T-helper 22 cell (primary cell): ENCODE results near the gene GLYATL1.

Experiments used
- DNase-seq: peaks from one replicate; pipeline ENCODE4 v3.0.0-alpha.2; 2020; ENCODE audit warnings: low read depth

GLYATL1 gene

DNA sequence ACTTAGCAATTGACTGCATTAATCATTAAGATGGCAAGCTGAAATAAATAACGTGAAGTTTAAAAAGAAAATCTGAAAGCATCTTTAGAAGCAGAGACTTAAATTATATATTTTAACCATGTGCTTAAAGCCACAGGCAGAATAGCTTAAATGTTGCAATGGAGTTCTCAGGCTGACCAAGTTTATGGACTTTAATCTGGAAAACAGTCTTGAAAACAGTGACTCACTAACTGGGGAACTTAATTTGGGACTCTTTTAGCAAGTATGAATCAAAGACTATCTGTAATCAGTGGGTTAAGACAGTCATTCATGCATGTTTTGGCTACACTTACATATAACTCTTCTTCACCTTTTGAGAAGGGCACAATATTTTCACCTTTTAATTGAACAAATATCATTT, 12.6 kb upstream of the GLYATL1 start:
- no peak for DNase-seq

DNA sequence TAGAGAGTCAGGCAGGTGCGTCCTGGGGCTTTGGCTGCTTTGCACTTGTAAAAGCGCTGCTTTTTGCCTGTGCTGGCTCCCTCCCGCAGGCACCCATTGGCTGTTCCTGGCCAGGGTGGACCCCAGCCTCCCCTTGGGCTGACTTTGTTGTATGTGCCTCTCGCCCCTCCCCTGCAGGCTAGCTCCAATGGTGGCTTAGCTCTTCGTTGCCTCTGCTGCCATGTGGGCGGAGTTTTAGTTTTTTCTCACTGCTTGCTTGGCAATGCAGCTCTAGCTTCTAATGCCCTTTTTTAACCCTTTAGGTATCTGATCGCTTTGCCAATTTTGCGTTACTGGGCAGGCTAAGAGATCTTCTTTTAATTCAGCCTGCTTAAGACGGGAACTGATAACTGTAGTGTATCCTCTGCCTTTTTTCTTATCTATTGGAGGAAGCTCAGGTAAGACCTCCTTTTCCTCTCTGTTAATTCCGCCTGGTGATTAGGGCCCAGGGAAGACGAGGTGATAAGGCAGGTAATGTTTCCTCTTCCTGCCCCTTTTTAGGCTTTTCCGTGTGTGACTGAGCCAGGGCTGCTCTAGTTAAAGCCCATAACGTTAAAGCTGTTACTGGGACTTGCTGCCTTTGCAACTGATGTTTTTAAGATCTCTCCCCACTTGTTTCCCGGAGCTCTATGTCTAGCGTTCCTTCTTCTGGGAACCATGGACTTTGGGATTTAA, 11.7 kb upstream of the GLYATL1 start:
- no peak for DNase-seq

DNA sequence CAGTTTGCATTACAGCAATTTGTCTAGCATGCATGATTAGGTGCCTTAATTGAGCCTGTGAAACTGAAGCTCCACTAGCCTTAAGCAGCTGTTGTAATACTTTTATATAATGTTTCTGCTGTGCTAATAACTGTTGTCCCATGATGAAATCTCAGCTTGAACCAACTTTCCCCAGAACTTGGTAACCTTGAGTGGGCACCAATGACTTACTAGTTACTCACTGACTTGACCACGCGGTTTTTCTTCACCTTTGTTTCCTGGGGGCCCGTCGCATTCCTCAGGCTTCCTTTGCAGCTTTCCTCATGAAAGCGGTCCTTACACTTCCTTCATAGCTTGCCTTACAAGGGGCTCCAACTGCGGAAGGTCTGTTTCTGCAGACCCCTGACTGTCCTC, 11.2 kb upstream of the GLYATL1 start:
- DNase-seq: no peak

DNA sequence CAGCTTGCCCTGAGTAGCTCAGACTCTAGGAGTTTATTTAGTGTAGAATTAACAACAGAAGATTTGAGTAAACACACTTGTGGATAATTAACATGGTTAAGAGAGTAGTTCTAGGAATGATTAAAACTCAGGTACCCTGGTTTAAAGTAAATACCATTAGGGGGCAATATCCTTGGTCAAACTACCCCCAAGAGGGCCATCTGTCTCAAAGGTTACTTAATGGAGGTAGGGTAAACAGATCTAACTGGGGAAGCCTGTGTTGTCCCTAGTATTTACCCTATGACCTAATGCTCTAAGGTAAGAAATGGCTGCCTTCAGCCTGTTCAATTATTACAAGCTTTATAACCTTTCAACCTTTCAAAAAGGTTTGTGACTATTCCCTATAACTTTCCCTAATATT, 10.6 kb upstream of the GLYATL1 start:
- DNase-seq: no peak

DNA sequence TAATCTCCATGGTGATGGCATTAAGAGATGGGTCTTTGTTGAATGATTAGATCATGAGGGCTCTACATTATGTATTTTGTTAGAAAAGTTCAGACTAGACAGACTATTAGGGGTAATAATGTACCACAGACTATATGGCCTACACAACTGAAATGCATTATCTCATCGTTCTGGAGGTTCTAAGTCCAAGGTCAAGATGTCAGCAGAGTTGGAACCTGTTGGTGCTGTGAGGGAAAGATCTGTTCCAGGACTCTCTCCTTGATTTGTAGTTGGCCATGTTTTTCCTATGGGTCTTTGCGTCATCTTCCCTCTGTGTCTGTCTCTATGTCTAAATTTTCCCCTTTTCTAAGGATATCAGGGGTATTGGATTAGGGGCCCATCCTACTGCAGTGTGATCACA, 8.4 kb upstream of the GLYATL1 start:
- no peak for DNase-seq

DNA sequence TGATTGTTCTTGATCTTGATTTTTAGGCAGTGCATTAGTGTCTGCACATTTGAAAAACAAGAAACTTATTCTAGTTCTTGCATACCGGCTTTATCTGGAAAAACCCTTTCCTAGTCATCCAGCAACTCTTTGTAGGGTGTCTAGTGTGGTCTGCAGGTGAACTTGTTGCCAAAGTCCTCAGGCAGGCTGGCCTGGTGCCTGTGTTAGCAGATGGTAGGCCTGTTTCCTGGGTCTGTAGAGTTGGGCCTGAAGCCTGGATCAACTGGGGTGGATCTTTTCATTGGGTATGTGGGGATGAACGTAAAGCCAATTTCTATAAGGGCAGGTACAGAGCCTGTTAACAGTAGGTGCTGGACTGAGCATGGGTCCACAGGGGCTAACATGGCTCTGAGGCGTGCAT, 5.6 kb upstream of the GLYATL1 start:
- DNase-seq: no peak

DNA sequence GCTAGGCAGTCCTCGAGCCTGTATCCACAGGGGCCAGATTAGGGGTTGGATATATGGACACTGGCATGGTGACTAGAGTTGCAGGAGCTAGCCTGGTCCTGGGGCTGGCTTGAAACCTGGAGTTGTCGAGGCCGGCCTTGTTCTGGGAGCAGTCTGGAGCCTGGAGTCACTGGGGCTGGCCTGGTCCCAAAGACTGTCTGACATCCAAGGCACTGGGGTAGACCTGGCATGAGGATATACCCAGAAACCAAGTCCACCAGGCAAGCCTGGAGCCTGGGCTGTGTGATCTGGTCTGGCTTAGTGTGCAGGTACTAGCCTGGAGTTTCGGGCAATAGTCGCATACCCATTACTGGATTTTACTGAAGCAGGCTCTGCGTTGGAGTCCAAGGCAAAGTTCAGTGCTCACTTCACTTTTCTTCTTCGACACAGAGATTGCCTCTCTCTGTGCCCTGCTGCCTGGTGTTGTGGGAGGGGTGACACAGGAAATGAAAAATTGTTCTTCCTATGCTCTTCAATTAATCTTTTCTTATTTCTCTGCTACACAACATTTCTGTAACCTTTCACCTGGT, 4.3 kb upstream of the GLYATL1 start:
- DNase-seq: no peak

DNA sequence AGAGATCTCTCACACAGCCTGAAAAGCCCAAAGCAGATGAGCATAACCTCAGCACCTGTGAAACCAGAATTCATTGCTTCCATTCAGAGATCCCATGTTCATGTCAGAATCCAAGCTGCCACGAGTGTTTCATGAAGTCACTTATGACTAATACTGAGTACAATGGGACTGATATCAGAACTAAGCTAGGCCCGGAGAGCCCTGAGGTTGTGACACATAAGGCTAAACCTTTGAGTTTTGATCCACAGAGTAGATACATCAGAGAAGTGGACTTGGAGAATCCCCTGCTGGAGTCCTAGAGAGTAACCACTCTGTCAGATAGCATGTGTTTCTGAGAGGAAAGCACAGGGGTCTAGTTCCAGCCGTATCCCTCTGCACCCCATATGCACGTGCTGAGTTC, 890 bp upstream of the GLYATL1 start:
- DNase-seq: no peak

DNA sequence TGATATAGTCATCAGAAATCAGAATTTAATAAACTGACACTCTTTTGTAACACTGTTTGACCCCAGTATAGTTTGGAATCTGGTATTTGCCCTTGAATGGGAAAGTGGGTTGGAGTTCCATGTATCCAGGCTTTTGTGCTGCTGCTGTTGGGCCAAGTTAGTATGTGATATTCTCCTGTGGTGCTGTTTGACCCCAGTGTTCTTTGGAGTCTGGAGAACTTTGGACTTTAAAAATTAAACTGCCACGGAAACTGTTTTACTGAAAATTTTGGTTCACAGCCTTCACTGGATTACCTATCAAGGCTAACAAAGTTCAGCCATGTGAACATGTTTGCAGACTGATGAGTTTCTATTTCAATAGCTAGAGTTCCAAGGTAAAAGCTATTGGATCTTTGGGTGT, 740 bp downstream of the GLYATL1 start:
- DNase-seq: no peak

DNA sequence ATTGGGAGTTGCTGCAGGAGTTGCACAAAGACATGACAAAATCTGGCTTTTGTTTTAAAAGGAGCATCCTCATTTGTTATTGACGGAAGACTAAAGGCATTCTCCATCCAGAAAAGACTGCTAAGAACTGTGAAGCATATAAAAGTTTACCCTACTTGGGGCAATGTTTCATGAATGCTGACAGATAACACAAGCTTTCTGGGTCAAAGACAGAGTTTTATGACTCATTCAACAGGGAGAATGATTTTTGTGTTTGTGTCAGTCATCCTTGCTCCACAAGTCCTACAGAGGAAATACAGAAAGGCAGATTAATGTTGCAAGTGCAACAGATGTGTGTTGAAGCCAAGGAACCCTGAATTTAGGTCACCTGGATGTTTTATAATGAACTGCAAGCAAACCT, 2.5 kb downstream of the GLYATL1 start:
- no peak for DNase-seq

DNA sequence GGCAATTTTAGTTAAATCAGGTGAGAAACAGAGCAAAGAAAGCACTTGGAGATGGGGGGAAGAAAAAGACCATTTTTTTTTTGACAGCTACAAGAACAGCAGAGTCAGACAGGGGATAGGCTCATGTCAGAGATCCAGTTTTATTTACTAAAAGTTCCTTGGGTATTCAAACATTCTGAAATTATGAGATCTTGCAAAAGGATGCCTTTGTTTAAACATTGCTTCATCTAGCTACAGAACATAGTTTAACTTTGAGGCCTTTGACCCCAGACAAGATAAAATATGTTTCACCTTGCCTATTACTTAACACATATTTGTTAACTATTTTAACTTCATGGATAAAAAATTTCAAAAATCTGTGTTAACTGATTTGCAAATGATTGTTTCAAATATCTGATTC, 6.4 kb downstream of the GLYATL1 start:
- DNase-seq: no peak

DNA sequence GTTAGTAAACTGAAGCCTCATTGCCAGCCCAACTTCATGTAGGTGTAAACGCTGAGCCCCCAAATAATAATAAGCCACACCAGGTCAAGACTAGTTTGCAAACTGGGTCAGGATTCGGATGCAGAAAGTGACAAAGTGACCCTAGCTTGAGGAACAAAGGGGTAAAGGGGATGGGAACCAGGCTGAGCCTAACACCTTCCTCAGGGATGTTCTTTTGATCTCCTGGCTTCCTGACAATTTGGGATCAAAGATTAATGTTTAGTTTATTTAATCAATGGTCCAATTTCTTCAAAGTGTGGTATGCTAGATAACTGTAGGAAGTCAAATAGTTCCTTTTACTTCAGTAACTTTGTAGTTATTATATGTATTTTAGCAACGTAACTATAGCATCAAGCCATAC, 9.9 kb downstream of the GLYATL1 start:
- DNase-seq: no peak

DNA sequence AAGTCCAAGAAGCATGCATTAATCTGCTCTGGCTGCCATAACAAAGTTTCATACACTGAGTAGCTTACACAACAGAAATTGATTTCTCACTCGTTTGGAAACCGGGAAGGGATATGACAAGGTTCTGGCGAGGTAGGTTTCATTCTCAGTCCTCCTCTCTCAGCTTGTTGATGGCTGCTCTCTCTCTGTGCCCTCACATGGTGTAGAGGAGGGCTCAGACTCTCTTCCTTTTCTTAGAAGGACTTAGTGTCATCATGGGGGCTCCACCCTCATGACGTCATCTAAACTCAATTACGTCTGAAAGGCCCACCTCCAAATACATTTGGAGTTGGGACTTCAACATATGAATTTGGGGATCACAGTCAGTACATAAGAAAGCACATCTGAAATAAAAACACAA, 18.6 kb downstream of the GLYATL1 start:
- DNase-seq: no peak

DNA sequence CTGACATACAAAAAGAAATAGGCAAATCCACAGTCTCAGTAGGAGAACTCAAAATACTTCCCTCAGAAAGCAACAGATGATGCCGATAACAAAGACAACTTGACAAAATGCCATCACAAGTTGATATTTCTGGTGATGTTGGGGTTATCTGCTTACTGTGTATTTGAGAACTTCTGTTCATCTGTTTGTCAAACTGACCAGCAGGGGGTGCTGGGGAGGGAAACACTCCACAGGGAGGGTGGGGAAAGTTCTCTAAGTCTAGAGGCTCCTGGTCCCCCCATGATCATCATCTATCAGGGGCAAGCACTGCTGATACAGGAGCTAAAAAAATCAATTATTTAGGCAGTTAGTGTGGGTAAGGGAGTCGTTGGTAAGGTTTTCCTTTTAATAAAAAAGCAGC, 19.2 kb downstream of the GLYATL1 start:
- DNase-seq: no peak

DNA sequence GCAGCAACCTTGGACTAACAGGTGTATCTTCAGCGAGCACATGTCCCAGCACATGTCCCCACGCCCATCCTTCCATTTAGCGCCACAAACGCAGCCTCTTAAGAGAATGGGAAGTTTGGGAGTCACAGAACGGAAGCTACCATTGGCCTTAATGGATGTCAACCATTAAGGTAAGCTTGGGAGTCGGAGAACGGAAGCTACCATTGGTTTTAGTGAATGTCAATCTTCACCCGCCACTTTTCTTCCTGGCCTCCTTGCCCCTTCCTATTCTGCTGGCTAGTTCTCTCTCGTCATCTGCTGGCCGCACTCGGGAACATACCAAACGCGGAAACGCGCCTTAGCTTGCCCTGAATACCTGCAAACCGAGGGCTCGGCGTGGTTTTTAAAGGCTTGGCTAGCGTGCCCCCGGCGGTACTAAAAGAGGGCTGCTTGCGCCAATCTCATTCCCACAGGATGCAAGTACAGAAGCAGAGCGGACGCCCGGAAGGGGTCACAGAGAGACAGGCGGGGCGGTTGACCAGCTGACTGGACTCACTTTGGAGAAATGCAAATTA, 24.3 kb downstream of the GLYATL1 start:
- DNase-seq: no peak

DNA sequence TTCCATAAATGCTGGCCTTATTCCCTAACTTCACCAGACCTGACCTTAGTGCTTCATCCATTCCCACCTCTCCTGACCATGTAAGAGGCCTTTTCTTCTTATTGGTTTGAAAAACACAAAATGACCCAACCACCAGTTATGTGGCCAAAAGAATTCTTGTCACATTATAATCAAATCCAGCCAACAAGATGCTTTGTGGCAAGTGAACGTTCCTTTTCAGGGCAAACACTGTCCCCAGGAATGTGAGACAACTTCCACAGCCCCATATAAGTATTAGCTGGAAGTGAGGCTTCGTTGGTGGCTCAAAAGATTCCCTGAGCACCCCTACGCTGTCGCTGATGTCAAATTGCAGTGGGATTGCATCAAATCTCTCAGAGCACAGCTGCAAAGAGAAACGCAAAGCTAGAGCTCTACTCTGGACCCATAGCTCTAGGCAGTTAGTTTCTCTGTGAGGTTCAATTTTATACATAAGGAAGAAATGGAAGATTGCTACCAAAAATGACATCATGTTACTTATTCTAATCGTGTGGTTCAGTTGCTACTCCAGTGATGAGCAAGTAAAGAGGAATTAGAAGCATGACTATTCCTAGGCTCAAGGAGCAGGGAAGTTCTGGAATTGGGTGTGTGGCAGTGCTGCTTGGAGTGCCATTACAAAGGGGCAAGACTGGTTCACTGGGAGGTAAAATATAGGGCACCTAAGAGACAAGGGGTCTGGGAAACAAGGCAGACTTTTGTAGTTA, 26.1 kb downstream of the GLYATL1 start:
- DNase-seq: no peak

DNA sequence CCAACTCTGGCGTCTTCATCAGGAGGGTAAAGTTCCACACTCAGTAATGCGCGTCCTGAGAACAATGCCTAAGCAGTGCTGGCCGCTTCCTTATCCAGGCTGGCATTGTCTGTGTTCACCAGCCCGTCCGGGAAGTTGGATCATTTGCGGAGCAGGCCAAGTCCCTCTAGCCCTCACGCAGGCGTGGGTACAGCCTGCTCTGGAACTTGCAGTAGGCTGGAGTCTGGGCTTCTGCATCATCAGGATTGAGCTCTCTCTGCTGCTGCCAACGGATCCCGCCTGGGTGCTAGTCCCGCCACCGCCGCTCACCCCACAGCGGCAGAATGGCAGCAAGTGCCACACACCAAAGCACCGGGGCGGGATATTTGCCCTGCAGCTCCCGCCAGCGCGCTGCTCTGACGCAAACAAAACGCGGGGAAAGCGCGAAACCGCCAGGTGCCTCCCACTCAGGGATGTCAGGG, 29.0 kb downstream of the GLYATL1 start:
- DNase-seq: no peak

DNA sequence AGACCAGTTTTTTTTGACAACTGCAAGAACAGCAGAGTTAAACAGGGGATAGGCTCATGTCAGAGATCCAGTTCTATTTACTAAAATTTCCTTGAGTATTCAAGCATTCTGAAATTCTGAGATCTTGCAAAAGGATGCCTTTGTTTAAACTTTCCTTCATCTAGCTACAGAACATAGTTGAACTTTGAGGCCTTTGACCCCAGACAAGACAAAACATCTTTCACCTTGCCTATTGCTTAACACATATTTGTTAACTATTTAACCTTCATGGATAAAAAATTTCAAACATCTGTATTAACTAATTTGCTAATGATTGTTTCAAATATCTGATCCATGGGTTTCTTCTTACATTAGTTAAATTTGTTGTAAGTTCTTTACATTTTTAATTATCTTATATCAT, 38.2 kb downstream of the GLYATL1 start:
- no peak for DNase-seq

DNA sequence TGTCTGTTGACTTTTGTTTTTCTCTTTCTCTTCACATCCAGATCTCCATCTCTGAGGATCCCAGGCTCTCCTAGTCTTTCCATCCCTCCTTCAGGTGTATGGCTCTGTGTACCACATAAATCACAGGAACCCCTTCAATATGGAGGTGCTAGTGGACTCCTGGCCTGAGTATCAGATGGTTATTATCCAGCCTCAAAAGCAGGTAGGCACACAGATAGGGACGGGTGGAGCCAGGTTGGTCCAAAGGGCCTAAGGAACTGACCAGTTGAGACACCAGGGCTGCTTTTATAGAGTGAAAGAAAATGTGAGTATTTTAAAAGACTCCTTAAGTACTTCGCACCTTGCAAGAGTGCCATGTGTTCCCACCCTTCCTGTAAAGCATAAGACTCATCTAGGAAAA, 39.9 kb downstream of the GLYATL1 start:
- DNase-seq: no peak

DNA sequence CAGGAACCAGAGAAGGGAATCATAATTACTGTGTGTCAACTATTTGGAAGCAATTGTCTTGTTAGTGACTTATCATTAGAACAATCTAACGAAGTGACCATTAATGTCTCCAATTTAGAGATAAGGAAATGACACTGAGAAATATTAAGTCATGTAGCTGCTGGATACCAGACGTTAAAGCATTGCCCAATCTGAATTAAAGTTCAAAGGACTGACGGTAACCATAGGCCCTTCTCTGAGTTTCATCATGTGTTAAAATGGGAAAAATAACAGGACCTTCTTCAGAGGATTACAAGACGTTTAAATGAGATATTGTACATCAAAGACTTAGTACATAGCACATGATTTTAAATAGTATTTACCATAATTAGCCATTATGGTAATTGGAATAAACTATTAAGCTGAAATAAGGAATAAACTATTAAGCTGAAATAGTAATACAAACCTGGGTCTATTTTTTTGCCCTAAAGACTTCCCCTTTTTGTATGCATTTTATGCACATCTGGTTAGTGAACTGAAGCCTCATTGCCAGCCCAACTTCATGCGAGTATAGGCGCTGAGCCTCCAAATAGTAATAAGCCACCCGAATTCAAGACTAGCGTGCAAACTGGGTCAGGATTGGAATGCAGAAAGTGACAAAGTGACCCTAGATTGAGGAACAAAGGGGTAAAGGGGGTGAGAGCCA, 41.0 kb downstream of the GLYATL1 start:
- DNase-seq: no peak

DNA sequence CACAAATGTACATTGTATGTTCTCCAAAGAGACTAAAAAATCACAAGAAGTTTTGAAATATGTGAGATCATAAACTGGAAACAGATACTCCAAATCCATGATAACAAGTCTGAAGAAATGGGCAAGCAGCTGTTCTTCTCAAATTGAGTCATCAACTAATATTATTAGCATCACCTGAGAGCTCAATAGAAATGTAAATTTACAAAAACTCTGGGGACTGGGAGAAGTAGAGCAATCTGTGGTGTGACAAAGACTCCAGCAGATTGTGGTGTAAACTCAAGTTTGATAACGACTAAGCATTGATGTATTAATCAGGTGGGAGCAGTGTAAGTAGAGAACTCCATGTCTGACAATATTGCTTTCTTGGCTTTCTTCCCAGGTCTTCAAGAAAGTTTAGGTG, 53.2 kb downstream of the GLYATL1 start:
- no peak for DNase-seq

DNA sequence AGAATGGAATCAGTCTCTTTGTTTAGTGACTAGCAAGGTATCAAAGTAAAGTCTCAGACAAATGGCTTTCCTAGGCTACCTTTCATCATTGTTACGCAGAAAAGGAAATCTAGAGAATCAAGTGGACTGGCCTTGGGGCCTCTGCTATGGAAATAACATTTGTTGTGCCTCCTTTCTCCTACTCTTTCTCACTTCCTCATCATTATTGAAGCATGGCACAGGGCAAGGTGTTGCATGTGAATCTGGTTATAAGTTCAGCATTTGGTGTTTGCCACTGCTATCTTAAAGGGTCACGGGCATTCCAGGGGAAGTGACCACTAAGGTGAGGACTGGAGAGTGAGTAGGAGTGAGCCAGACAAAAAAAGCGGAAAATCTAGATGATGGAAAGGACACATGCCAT, 54.9 kb downstream of the GLYATL1 start:
- DNase-seq: no peak
